ENCODE results near the gene C9orf72. TPM values are rescaled to one million over a fixed set of nuclear protein-coding genes. Genes with fewer than 3 reads are reported as not detected.

C9orf72 gene
- total and polyA plus RNA-seq, 8 donors = 3.6 to 9.5 (median 7.3) TPM

DNA sequence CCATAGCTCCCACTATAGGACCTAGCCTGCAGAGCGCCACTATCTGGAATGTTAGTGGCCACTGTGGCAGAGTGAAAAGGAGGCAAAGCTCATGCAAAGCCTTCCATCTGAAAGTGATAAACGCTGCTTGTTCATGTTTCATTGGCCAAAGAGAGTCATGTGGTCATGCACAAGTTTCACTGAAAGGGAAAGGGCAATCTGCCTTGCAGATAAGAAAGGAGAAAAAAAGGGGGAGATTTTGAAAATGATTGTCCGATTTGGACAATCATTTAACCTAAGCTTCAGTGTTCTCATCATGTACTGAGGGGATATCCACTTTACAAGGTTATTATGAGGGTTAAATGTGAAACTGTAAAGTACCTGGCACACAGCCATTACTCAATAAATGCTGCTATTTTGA, 34.6 kb downstream of the C9orf72 start:
- DNase-seq = no peak
- intact Hi-C loops (cut with DNase I) = loop anchor here in 1 of 3 donors (10.0 kb wide), 1 partner anchor 204 kb away; no protein-coding TSS in a partner anchor
- H3K4me1 ChIP-seq = peaks cover 10 to 29% (median 13%) of the 10 kb centered on the region in 3 donors

DNA sequence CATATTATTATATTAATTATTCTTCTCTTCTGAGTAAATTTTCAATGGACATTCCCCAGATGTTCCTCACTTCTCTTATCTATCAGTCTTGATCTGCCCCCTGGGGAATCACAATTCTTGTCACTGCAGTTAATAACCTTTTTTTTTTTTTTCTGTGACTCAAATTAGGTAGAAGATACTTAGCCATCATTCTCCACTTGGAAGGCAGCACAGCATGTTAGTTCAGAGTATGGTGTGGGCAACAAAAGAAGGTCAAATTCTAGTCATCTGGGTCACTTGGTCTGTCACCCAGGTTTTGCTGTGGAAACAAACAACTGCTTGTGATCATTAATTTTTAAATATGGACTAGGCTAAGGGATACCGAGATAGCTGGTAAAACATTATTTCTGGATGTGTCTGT, 35.5 kb downstream of the C9orf72 start:
- FAIRE-seq (no peak), ATAC-seq (no peak), DNase-seq (no peak)
- Histone ChIP-seq H3K27me3 (no peaks in the 10 kb centered on the region), H3K27ac (peak overlapping the region in 2 of 4 donors; percentile 20 to 81), H3K36me3 (no peaks in the 10 kb centered on the region), H3K4me1 (peaks cover 10 to 29% (median 13%) of the 10 kb centered on the region in 3 donors), H3K4me3 (no peak overlapping the region), H3K9me3 (no peaks in the 10 kb centered on the region)
- intact Hi-C loops (cut with DNase I) = loop anchor here in 1 of 3 donors (10.0 kb wide), 1 partner anchor 203 kb away; no protein-coding TSS in a partner anchor
- WGBS, 2 donors = 80 to 85% methylated on average over 1 of the region's 1 CpG
- TF ChIP-seq, protein P1, sequence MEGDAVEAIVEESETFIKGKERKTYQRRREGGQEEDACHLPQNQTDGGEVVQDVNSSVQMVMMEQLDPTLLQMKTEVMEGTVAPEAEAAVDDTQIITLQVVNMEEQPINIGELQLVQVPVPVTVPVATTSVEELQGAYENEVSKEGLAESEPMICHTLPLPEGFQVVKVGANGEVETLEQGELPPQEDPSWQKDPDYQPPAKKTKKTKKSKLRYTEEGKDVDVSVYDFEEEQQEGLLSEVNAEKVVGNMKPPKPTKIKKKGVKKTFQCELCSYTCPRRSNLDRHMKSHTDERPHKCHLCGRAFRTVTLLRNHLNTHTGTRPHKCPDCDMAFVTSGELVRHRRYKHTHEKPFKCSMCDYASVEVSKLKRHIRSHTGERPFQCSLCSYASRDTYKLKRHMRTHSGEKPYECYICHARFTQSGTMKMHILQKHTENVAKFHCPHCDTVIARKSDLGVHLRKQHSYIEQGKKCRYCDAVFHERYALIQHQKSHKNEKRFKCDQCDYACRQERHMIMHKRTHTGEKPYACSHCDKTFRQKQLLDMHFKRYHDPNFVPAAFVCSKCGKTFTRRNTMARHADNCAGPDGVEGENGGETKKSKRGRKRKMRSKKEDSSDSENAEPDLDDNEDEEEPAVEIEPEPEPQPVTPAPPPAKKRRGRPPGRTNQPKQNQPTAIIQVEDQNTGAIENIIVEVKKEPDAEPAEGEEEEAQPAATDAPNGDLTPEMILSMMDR (IDR thresholded peaks at IDR 0.05) = no peak

More for the DNA sequence above, 34.6 kb downstream of the C9orf72 start:
- H3K27me3 ChIP-seq = no peaks in the 10 kb centered on the region
- no peaks in the 10 kb centered on the region for H3K36me3 ChIP-seq
- H3K9me3 ChIP-seq = no peaks in the 10 kb centered on the region
- H3K27ac ChIP-seq = peak overlapping the region in 2 of 4 donors; percentile 73 to 81
- FAIRE-seq (no peak), ATAC-seq (peak in 2 of 4 donors; percentile 49 to 68)
- 59 to 64% methylated on average over 3 of the region's 3 CpGs for WGBS, 2 donors
- H3K4me3 ChIP-seq = no peak overlapping the region
- TF ChIP-seq, protein P1 (IDR thresholded peaks at IDR 0.05) = no peak

DNA sequence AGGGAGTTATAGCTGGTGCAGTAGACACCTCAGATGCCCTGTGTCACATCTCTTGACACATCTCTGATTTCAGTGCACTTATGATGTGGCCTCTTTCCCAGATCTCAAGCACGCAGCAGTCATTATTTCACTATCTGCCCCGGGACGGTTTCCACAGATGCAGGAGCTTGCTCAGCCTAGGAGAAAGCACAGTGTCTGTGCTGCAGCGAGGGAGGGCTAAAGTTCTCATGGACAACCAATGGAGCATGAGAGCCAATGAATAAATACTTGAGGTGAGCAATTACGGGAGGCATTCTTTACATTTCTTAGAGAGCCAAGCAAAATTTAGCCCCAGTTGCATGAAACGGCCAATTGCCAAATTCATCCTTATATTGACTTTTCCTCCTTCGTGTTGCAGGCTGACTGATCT, 36.2 kb downstream of the C9orf72 start:
- Histone ChIP-seq H3K4me3 (no peak overlapping the region), H3K9me3 (no peaks in the 10 kb centered on the region), H3K36me3 (no peaks in the 10 kb centered on the region), H3K4me1 (peaks cover 10 to 29% (median 13%) of the 10 kb centered on the region in 3 donors), H3K27ac (no peak overlapping the region), H3K27me3 (no peaks in the 10 kb centered on the region)
- TF ChIP-seq, protein P1 (IDR thresholded peaks at IDR 0.05) = no peak
- 74 to 77% methylated on average over 7 of the region's 7 CpGs for WGBS, 2 donors
- FAIRE-seq = no peak
- no peak for ATAC-seq
- DNase-seq = no peak
- intact Hi-C loops (cut with DNase I) = loop anchor here in 1 of 3 donors (10.0 kb wide), 1 partner anchor 202 kb away; no protein-coding TSS in a partner anchor

DNA sequence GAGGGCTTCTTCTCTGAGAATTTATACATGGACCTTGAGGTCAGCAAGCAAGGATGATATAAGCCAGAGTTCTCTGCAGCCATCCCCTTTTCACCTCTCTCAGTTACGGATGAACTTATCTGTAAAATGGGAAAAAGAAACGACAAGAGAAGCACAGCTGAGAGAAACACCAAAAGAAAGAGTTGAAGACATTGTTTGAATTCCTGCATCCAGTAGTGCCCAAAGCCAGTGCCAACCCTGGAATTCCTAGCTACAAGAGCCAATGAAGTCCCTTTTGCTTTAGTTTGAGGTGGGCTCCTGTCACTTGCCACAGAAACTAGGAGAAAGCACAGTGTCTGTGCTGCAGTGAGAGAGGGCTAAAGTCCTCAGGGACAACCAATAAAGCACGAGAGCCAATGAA, 37.1 kb downstream of the C9orf72 start:
- Histone ChIP-seq H3K4me3 (no peak overlapping the region), H3K27ac (no peak overlapping the region), H3K27me3 (no peaks in the 10 kb centered on the region), H3K36me3 (no peaks in the 10 kb centered on the region), H3K9me3 (no peaks in the 10 kb centered on the region), H3K4me1 (peaks cover 10 to 29% (median 13%) of the 10 kb centered on the region in 3 donors)
- intact Hi-C loops (cut with DNase I) = loop anchor here in 1 of 3 donors (10.0 kb wide), 1 partner anchor 201 kb away; no protein-coding TSS in a partner anchor
- TF ChIP-seq, protein P1 (IDR thresholded peaks at IDR 0.05) = no peak
- DNase-seq = no peak
- no peak for FAIRE-seq
- WGBS, 2 donors = 84 to 86% methylated on average over 3 of the region's 3 CpGs
- no peak for ATAC-seq

DNA sequence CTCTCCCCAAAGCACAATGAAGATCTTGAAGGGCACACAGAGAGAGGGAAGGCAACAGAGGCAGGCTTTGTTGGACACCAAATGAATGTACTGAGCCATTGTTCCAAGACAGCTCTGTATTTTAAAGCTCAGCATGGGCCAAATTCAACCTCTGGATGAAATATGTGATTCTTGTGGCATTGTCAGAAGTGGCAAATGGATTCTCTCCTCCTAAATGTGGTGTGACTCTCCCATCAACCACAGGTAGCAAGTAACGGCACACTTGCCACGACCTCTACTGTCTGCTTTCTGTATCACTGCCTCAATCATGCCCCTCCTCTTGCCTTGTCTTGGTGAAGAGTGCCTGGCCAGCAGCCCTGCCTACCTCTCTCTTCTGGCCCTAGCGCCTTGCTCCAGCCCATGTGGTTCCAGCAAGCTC, 37.6 kb downstream of the C9orf72 start:
- Histone ChIP-seq H3K27ac (no peak overlapping the region), H3K36me3 (no peaks in the 10 kb centered on the region), H3K4me3 (no peak overlapping the region), H3K4me1 (peaks cover 10 to 27% (median 13%) of the 10 kb centered on the region in 3 donors), H3K9me3 (no peaks in the 10 kb centered on the region), H3K27me3 (no peaks in the 10 kb centered on the region)
- FAIRE-seq (no peak), DNase-seq (peak in 1 of 6 donors; percentile 18), ATAC-seq (no peak)
- intact Hi-C loops (cut with DNase I) = loop anchor here in 1 of 3 donors (10.0 kb wide), 1 partner anchor 201 kb away; no protein-coding TSS in a partner anchor
- 71 to 78% methylated on average over 3 of the region's 3 CpGs for WGBS, 2 donors
- TF ChIP-seq, protein P1 (IDR thresholded peaks at IDR 0.05) = no peak

All from pancreas (tissue), 10 donors.